Lower leg skin (tissue), 4 donors: ENCODE results near the gene DMRT1. TPM values are rescaled to one million over a fixed set of nuclear protein-coding genes. Genes with fewer than 3 reads are reported as not detected.

Experiments
- DNase-seq, 2 donors: peaks; one replicate each; pipeline ENCODE4 v3.0.0-alpha.2; 2019; ENCODE audit warnings: low spot score in 2 of 2
- H3K4me3 ChIP-seq: fragments of 200-600 bp; sonication (generic); 2 replicates; pipeline ENCODE4 v1.5.1; 2017; ENCODE audit warnings: mild to moderate bottlenecking, low read depth; ENCODE audit not compliant: poor library complexity, severe bottlenecking
- POLR2A ChIP-seq, 2 donors: fragments of 450-650 bp; IDR thresholded peaks; one replicate each; pipeline ENCODE4 v1.6.1; 2016 to 2017; ENCODE audit warnings: antibody characterized with exemption in 2 of 2, mild to moderate bottlenecking in 1 of 2, moderate library complexity in 1 of 2
- WGBS, 2 donors: methylation state at CpG; one replicate each; pipeline ENCODE4 v1.1.5; 2018; 5-methylcytosine and 5-hydroxymethylcytosine counted together
- intact Hi-C: fragments of 100-400 bp; cut with DNase I; formaldehyde crosslinking; loops from one replicate; pipeline ENCODE4 v1.15.0; 2023; ENCODE audit warnings: low total_unique reads
- total RNA-seq, 4 donors: library from RNA; depleted of rRNA; stranded (reverse); fragments of >200 nt; gene quantifications; one replicate each; pipeline ENCODE4 v1.1.0, GENCODE V29; 2016
- TF ChIP-seq, protein P1 (sequence below), 3 donors: fragments of 450-650 bp; IDR thresholded peaks; one replicate each; pipeline ENCODE4 v1.5.1; 2016; ENCODE audit warnings: antibody characterized with exemption in 3 of 3, mild to moderate bottlenecking in 3 of 3, moderate library complexity in 2 of 3

DMRT1 gene
- total RNA-seq: not detected

DNA sequence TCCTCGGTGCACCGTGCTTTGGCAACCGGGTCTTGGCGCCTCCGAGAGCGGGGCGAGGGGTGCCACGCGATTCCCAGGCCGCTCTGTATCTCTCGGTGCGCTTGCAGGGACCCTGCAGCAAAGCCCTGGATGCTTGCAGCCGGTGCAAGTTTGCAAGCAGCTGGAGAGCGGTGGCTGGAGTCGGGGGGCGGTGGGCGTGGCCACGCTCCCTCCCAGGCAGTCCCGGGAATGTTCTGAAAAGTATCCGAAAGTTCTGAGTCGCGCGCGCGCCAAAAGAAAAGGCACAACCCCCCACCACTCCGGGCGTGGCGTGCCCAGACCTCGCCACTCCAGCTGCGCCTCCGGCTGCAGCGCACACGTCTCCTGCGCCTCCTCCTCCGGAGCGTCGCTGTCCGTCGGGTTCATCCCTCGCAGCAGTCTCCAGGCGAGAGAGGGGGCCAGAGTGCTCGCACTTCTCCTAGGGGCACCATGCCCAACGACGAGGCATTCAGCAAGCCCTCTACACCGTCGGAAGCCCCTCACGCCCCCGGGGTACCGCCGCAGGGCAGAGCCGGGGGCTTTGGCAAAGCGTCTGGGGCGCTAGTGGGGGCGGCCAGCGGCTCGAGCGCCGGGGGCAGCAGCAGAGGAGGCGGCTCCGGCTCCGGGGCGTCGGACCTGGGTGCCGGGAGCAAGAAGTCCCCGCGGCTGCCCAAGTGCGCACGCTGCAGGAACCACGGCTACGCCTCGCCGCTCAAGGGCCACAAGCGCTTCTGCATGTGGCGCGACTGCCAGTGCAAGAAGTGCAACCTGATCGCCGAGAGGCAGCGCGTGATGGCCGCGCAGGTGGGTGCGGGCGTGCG is at the start of gene DMRT1:
TSS of gene DMRT1 (plus strand) at position 327 of the 839 bp plus-strand sequence. CDS start at position 469, 142 bp downstream.
- peak in 1 of 2 donors; percentile 70 for DNase-seq
- 1% methylated on average over 36 to 71 of the region's 84 CpGs for WGBS, 2 donors
- TF ChIP-seq POLR2A (IDR thresholded peaks at IDR 0.05): no peak
- TF ChIP-seq, protein P1, sequence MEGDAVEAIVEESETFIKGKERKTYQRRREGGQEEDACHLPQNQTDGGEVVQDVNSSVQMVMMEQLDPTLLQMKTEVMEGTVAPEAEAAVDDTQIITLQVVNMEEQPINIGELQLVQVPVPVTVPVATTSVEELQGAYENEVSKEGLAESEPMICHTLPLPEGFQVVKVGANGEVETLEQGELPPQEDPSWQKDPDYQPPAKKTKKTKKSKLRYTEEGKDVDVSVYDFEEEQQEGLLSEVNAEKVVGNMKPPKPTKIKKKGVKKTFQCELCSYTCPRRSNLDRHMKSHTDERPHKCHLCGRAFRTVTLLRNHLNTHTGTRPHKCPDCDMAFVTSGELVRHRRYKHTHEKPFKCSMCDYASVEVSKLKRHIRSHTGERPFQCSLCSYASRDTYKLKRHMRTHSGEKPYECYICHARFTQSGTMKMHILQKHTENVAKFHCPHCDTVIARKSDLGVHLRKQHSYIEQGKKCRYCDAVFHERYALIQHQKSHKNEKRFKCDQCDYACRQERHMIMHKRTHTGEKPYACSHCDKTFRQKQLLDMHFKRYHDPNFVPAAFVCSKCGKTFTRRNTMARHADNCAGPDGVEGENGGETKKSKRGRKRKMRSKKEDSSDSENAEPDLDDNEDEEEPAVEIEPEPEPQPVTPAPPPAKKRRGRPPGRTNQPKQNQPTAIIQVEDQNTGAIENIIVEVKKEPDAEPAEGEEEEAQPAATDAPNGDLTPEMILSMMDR (IDR thresholded peaks at IDR 0.05): no peak
- intact Hi-C loops: no loop called here
- no peak within 1 kb of the TSS for H3K4me3 ChIP-seq

DNA sequence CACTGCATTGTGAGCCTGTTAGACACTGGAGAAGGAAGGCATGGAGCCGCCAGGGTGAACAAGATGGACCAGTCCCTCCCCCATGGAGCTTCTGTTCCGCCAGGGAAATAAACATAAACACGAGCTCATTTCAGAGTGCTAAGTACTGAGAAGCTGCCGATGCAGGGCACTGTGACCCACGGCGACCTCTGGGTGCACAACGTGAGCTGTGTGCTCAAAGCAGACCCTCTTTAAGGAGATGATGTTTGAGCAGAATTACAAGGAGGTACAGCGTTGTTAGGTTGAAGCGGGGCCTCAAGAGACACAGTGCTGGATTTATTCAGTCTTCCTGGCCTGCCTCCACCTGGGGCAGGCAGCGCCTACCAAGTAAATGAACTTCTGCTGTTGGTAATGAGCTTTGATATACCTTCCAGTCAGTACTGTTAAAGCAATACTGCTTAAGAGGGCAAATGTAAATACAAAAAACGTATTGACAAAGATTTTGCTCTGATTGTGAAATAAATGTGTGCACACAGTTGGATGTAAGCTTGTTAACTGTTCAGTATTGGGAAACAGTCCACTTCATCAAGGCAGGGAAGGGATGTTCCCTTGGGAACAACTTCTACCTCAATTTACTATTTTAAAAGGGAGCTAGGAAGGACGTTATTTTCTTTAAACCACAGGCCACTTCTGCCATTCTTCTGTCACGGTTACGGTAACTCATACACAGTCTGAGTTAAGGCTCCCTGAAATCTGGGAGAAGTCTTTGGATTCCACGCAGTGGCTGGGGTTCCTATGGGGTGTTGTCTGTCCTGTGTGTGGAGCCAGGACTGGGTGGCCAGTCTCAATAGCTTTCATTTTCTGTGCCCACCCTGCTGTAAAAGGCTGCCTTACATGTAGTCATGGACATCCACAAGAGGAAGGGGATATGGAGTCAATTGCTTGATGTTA is 48.9 kb upstream of the DMRT1 start:
- no peak overlapping the region for H3K4me3 ChIP-seq
- WGBS, 2 donors: 76 to 82% methylated on average over 15 of the region's 15 CpGs
- intact Hi-C loops: no loop called here
- no peak for TF ChIP-seq POLR2A (IDR thresholded peaks at IDR 0.05)
- TF ChIP-seq, protein P1 (IDR thresholded peaks at IDR 0.05): no peak
- DNase-seq: no peak

DNA sequence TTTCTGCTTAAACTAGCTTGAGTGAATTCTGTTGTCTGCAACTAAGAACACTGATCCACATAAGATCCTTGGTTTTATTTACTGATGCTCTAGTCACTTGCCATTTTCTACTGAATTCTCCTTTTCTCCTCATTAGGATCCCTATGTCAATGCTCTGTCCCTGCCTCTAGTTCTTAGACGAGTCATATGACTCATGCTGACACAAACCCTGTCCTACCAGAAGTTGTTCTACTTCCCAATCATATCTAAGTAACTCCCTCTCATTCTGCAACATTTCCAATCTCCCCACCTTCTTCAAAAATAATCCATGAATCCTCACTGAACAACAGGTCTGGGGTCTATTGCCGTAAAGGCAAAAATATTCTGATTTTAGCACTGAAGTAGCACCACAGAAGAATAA is 47.1 kb upstream of the DMRT1 start:
- 80 to 86% methylated on average over 2 of the region's 2 CpGs for WGBS, 2 donors
- no peak overlapping the region for H3K4me3 ChIP-seq
- DNase-seq: no peak
- no peak for TF ChIP-seq POLR2A (IDR thresholded peaks at IDR 0.05)
- TF ChIP-seq, protein P1 (IDR thresholded peaks at IDR 0.05): no peak
- intact Hi-C loops: no loop called here

DNA sequence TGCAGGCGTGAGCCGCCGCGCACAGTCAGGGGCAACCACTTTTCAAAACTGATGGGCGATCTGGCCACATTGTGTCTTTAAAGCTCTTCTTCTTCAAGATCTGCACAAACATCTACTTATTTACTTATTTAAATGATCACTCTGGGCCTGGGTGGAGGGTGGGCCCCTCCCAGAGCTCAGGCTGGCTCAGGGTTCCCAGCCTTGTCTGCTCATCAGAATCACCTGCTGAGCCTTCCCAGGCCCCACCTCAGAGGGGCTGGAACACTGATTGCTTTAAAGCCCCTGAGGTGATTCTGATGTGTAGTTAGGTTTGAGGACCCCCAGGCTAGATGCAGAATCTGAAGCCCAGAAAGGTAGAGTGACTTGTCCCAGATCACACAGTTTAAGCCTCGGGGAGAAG is 45.6 kb upstream of the DMRT1 start:
- WGBS, 2 donors: 94 to 96% methylated on average over 6 of the region's 6 CpGs
- intact Hi-C loops: no loop called here

DNA sequence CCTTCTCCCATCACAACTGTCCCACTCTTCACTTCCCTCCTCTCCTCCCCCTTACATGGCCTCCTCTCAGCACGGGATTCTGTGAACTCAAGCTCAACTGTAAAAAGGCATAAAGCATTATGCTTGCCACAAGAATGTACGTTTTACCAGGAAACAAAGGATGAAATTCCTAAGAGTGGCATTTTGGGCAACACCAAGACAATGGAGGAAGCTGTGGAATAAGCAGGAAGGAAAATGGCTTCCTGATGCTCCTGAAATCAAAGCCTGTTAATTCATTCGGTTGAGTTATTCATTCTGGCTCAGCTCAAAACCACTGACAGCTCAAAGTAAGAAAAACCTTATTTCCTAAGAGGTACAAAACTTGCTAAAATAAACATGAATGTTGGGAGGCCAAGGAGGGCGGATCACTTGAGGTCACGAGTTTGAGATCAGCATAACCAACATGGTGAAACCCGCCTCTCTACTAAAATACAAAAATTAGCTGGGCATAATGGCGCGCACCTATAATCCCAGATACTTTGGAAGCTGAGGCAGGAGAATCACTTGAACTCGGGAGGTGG is 40.8 kb upstream of the DMRT1 start:
- no peak for DNase-seq
- 76 to 85% methylated on average over 9 of the region's 9 CpGs for WGBS, 2 donors
- intact Hi-C loops: loop anchor here (10.0 kb wide), 1 partner anchor 416 kb away; no protein-coding TSS in a partner anchor
- TF ChIP-seq POLR2A (IDR thresholded peaks at IDR 0.05): no peak
- TF ChIP-seq, protein P1 (IDR thresholded peaks at IDR 0.05): no peak
- H3K4me3 ChIP-seq: no peak overlapping the region

More for the DNA sequence above, 45.6 kb upstream of the DMRT1 start:
- H3K4me3 ChIP-seq: no peak overlapping the region
- peak in 1 of 2 donors; percentile 43 for DNase-seq
- no peak for TF ChIP-seq POLR2A (IDR thresholded peaks at IDR 0.05)
- TF ChIP-seq, protein P1 (IDR thresholded peaks at IDR 0.05): no peak
